ENCODE measurements around the gene TC2N.

Gene TC2N

GRCh38 chr14:91844029-91844428, 23.3 kb downstream of the TC2N start:
- TF ChIP-seq CTCF (IDR thresholded peaks at IDR 0.05): no peak
- no peak overlapping the region for H3K4me3 ChIP-seq
- DNase-seq (ENCODE audit: low spot score): no peak
- H3K27ac ChIP-seq: no peak overlapping the region

- no peak for TF ChIP-seq CTCF (IDR thresholded peaks at IDR 0.05)
- no peak for DNase-seq (ENCODE audit: low spot score)
- Histone ChIP-seq H3K4me3 (no peak overlapping the region), H3K27ac (no peak overlapping the region)
Measured at GRCh38 chr14:91843437-91843836, 23.9 kb downstream of the TC2N start.

- DNase-seq (ENCODE audit: low spot score): no peak
- H3K4me3 ChIP-seq: peak overlapping the region; percentile 59
- TF ChIP-seq CTCF (IDR thresholded peaks at IDR 0.05): no peak
- H3K27ac ChIP-seq: peak overlapping the region in 1 of 2 donors; percentile 72
Measured at GRCh38 chr14:91841065-91841464, 26.3 kb downstream of the TC2N start.

- DNase-seq (ENCODE audit: low spot score): no peak
- TF ChIP-seq CTCF (IDR thresholded peaks at IDR 0.05): no peak
- peak overlapping the region; percentile 59 for H3K4me3 ChIP-seq
- peak overlapping the region in 1 of 2 donors; percentile 42 for H3K27ac ChIP-seq
Measured at GRCh38 chr14:91839749-91840148, 27.6 kb downstream of the TC2N start.

- no peak for DNase-seq (ENCODE audit: low spot score)
- Histone ChIP-seq H3K27ac (peak overlapping the region; percentile 87 to 92), H3K4me3 (peak overlapping the region; percentile 80)
- no peak for TF ChIP-seq CTCF (IDR thresholded peaks at IDR 0.05)
Measured at GRCh38 chr14:91837076-91837475, 30.3 kb downstream of the TC2N start.

- H3K4me3 ChIP-seq: peak overlapping the region; percentile 80
- no peak for TF ChIP-seq CTCF (IDR thresholded peaks at IDR 0.05)
- peak overlapping the region; percentile 87 to 92 for H3K27ac ChIP-seq
- peak; percentile 94 for DNase-seq (ENCODE audit: low spot score)
Measured at GRCh38 chr14:91835920-91836843, 31.2 kb downstream of the TC2N start.

Measured in coronary artery (tissue), 2 donors.